GM18951 (cell line): Measurements from ENCODE around the gene ZNF474.

Experiments used
- POLR2A ChIP-seq: IDR thresholded peaks from 4 replicates; pipeline ENCODE4 v1.6.1; 2011; ENCODE audit warnings: mild to moderate bottlenecking; ENCODE audit not compliant: insufficient read length, insufficient read depth; ENCODE audit errors: extremely low read depth
- in situ Hi-C: fragments of 300-500 bp; cut with MboI; formaldehyde crosslinking; loops from one replicate; pipeline ENCODE4 v1.12.0; 2022; ENCODE audit warnings: low sequenced_read_pairs, mixed read lengths, inconsistent platforms; ENCODE audit not compliant: unreplicated experiment

Gene ZNF474

GRCh38 chr5:122169350-122170103 is 40.2 kb downstream of the ZNF474 start:
- no peak for TF ChIP-seq POLR2A
- in situ Hi-C loops, result no loop called here

- TF ChIP-seq POLR2A, result no peak
- in situ Hi-C loops, result no loop called here
Measured at GRCh38 chr5:122170620-122171019, 41.3 kb downstream of the ZNF474 start.

- no peak for TF ChIP-seq POLR2A
- in situ Hi-C loops, result no loop called here
Measured at GRCh38 chr5:122172207-122172606, 42.9 kb downstream of the ZNF474 start.

- in situ Hi-C loops, result no loop called here
- TF ChIP-seq POLR2A, result no peak
Measured at GRCh38 chr5:122173474-122174415, 44.4 kb downstream of the ZNF474 start.

GRCh38 chr5:122175091-122175490 is 45.7 kb downstream of the ZNF474 start:
- in situ Hi-C loops, result no loop called here
- TF ChIP-seq POLR2A, result no peak

- no peak for TF ChIP-seq POLR2A
- in situ Hi-C loops, result no loop called here
Measured at GRCh38 chr5:122175852-122176251, 46.5 kb downstream of the ZNF474 start.

- in situ Hi-C loops, result no loop called here
- no peak for TF ChIP-seq POLR2A
Measured at GRCh38 chr5:122177161-122177560, 47.8 kb downstream of the ZNF474 start.

GRCh38 chr5:122179701-122180100 is 50.4 kb downstream of the ZNF474 start:
- in situ Hi-C loops, result no loop called here
- no peak for TF ChIP-seq POLR2A

- in situ Hi-C loops, result no loop called here
- TF ChIP-seq POLR2A, result no peak
Measured at GRCh38 chr5:122180146-122180712, 50.9 kb downstream of the ZNF474 start.

GRCh38 chr5:122180863-122181548 is 51.7 kb downstream of the ZNF474 start:
- in situ Hi-C loops, result no loop called here
- TF ChIP-seq POLR2A, result no peak

- no peak for TF ChIP-seq POLR2A
- in situ Hi-C loops, result no loop called here
Measured at GRCh38 chr5:122181863-122182262, 52.5 kb downstream of the ZNF474 start.

- in situ Hi-C loops, result no loop called here
- TF ChIP-seq POLR2A, result no peak
Measured at GRCh38 chr5:122182491-122182921, 53.2 kb downstream of the ZNF474 start.

GRCh38 chr5:122183098-122183787 is 53.9 kb downstream of the ZNF474 start:
- TF ChIP-seq POLR2A, result no peak
- in situ Hi-C loops, result no loop called here

- in situ Hi-C loops, result no loop called here
- TF ChIP-seq POLR2A, result no peak
Measured at GRCh38 chr5:122183788-122184170, 54.4 kb downstream of the ZNF474 start.
